SK-N-MC (cell line): Measurements from ENCODE around the gene CAPN8.

Experiments used
- DNase-seq: peaks from one replicate; pipeline ENCODE4 v3.0.0-alpha.2; 2011; ENCODE audit warnings: low read depth, low spot score
- H3K27ac ChIP-seq: fragments of 200-600 bp; sonication (generic); 2 replicates; pipeline ENCODE4 v1.5.1; 2016; ENCODE audit warnings: mixed run types
- H3K36me3 ChIP-seq: fragments of 200-600 bp; sonication (generic); 2 replicates; pipeline ENCODE4 v1.6.1; 2017; ENCODE audit warnings: antibody characterized with exemption, low read length, mixed read lengths; ENCODE audit not compliant: insufficient read depth
- H3K4me3 ChIP-seq: fragments of 200-600 bp; sonication (generic); 2 replicates; pipeline ENCODE4 v1.5.1; 2016
- H3K9ac ChIP-seq: fragments of 200-600 bp; sonication (generic); 2 replicates; pipeline ENCODE4 v1.8.0; 2017; ENCODE audit warnings: mixed run types, mixed read lengths; ENCODE audit not compliant: insufficient read length
- H3K9me3 ChIP-seq: fragments of 200-600 bp; sonication (generic); 2 replicates; pipeline ENCODE4 v1.6.1; 2017; ENCODE audit warnings: low read depth, mild to moderate bottlenecking, antibody characterized with exemption, low read length, moderate library complexity, mixed read lengths
- EZH2 ChIP-seq: fragments of 200-600 bp; sonication (generic); IDR thresholded peaks from one replicate; pipeline ENCODE4 v1.6.1; 2017; ENCODE audit warnings: antibody characterized with exemption
- FOXP2 ChIP-seq: optimal IDR thresholded peaks from 2 replicates; pipeline ENCODE3; 2011; ENCODE audit warnings: mild to moderate bottlenecking, moderate library complexity; ENCODE audit not compliant: insufficient read depth; ENCODE audit errors: extremely low read length, control extremely low read depth
- POLR2AphosphoS5 ChIP-seq: IDR thresholded peaks from 2 replicates; pipeline ENCODE4 v1.6.1; 2012; ENCODE audit warnings: mild to moderate bottlenecking, low read depth, low read length, borderline replicate concordance

The CAPN8 gene

DNA sequence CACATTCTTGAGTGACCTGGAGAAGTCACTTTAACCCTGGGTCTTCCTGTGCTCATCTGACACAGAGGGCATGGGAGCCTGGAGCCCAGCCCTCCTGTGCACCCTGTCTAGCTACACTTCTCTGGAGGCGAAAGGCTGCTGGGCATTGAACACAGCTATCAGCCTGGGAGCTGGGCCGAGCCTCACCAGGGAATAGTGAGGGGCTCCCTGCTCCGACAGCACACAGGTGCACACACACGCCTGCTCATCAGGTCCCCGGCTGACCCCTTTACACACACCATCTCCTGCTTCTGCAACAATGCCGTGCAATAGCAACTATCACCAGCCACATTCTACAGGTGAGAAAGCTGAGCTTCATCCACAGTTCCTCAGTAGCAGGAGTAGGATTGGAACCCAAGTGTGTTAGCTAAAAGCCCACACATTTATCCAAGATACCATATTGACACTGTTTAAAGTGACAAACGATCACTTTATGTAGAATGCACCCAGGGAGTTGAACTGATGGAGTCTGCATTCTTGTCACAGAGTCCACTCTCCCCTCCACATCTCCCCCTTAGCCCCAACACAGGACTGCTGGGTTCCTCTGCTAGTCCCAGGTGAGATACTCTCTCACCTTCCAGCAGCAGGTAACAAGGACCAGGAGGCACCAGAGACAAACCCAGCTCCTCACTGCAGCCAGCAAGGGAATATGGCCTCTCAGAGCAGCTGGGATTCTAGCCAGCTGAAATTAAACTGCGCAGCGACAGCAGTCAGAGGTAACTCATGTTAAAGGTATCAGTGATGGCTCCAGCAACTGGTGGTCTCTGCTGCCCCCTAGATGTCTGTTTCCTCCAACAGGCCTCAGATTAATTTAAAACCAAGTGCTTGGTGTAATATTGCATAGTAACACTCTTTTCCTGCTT lies 18.3 kb upstream of the CAPN8 start:
- no peak overlapping the region for H3K4me3 ChIP-seq
- H3K27ac ChIP-seq, result no peak overlapping the region
- no peak overlapping the region for H3K9ac ChIP-seq
- no peaks in the 10 kb centered on the region for H3K36me3 ChIP-seq
- H3K9me3 ChIP-seq, result no peaks in the 10 kb centered on the region
- no peak for DNase-seq
- no peak for TF ChIP-seq FOXP2
- no peak for TF ChIP-seq POLR2AphosphoS5
- no peak for TF ChIP-seq EZH2

DNA sequence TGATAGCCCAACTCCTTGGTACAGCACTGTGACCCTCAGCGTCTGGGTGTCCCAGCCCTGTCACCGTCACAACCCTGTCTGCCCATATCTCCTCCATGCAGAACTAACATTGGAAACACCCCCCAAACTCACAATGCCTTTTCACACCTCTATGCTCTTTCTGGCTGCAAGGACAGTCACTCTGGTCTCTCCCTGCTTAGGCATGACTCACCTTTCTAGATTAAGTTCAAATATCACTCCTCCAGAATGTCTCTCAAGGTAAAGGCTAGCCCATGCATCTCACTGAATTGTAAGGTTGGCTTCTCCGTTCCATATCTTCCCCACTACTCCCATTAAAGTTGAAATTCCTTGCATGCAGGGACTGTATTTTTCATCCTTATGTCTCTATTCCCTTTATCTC lies 17.0 kb upstream of the CAPN8 start:
- Histone ChIP-seq H3K9ac (no peak overlapping the region), H3K36me3 (no peaks in the 10 kb centered on the region), H3K27ac (no peak overlapping the region), H3K4me3 (no peak overlapping the region), H3K9me3 (no peaks in the 10 kb centered on the region)
- TF ChIP-seq EZH2 (no peak), POLR2AphosphoS5 (no peak), FOXP2 (no peak)
- no peak for DNase-seq

DNA sequence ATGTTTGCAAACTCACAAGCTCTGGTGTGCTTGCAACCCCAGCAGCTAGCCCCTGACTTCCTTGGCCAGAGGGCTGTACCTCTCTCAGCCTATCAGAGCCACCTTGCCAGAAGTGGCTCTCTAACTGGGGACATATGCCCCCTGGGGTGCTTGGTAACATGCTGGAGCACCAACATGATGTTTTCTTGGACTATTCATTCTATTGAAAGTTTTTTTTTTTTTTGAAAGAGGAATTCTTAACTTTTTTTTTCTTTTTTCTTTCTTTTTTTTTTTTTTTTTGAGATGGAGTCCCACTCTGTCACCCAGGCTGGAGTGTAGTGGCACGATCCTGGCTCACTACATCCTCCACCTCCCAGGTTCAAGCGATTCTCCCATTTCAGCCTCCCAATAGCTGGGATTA lies 14.7 kb upstream of the CAPN8 start:
- H3K9ac ChIP-seq, result no peak overlapping the region
- DNase-seq, result no peak
- H3K9me3 ChIP-seq, result no peaks in the 10 kb centered on the region
- H3K4me3 ChIP-seq, result no peak overlapping the region
- H3K36me3 ChIP-seq, result no peaks in the 10 kb centered on the region
- H3K27ac ChIP-seq, result no peak overlapping the region
- no peak for TF ChIP-seq EZH2
- no peak for TF ChIP-seq POLR2AphosphoS5
- no peak for TF ChIP-seq FOXP2

DNA sequence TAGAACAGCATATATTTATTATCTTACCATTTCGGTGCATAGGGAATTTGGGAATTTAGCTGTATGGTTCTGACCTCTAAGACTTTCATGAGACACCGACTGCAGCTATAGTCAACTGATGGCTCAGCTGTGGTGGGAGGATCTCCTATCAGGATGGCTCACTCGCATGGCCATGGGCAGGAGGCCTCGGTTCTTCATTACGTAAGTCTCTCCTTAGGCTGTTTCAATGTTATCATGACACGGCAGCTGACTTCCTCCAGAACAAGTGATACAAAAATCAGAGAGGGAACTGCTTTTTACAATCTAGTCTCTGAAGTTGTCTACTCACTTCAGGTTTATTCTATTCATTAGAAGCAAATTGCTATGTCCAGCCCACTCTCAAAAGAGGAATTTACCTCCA lies 13.3 kb upstream of the CAPN8 start:
- Histone ChIP-seq H3K27ac (no peak overlapping the region), H3K9ac (no peak overlapping the region), H3K9me3 (no peaks in the 10 kb centered on the region), H3K36me3 (no peaks in the 10 kb centered on the region), H3K4me3 (no peak overlapping the region)
- TF ChIP-seq POLR2AphosphoS5, result no peak
- TF ChIP-seq EZH2, result no peak
- TF ChIP-seq FOXP2, result no peak
- no peak for DNase-seq

DNA sequence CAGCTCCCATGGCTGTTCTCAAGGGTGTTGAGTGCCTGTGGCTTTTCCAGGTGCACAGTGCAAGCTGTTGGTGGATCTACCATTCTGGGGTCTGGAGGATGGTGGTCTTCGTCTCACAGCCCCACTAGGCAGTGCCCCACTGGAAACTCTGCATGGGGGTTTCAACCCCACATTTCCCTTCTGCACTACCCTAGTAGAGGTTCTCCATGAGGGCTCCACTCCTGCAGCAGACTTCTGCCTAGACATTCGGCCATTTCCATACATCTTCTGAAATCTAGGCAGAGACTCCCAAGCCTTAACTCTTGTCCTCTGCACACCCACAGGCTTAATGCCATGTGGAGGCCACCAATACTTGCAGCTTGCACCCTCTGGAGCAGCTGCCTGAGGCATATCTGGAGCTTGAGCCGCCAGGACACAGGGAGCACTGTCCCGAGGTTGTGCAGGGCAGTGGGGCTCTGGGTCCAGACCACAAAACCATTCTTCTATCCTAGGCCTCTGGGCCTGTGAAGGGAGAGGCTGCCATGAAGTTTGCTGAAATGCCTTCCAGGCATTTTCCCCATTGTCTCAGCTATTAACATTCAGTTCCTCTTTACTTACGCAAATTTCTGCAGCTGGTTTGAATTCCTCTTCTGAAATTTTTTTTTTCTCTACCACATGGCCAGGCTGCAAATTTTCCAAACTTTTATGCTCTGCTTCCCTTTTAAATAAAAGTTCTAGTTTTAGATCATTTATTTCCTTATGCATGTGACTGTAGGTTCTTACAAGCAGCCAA lies 8.8 kb upstream of the CAPN8 start:
- H3K9ac ChIP-seq, result no peak overlapping the region
- H3K9me3 ChIP-seq, result no peaks in the 10 kb centered on the region
- TF ChIP-seq POLR2AphosphoS5 (no peak), FOXP2 (no peak), EZH2 (no peak)
- peak; percentile 22 for DNase-seq
- no peaks in the 10 kb centered on the region for H3K36me3 ChIP-seq
- H3K27ac ChIP-seq, result peak overlapping the region; percentile 28
- H3K4me3 ChIP-seq, result no peak overlapping the region

DNA sequence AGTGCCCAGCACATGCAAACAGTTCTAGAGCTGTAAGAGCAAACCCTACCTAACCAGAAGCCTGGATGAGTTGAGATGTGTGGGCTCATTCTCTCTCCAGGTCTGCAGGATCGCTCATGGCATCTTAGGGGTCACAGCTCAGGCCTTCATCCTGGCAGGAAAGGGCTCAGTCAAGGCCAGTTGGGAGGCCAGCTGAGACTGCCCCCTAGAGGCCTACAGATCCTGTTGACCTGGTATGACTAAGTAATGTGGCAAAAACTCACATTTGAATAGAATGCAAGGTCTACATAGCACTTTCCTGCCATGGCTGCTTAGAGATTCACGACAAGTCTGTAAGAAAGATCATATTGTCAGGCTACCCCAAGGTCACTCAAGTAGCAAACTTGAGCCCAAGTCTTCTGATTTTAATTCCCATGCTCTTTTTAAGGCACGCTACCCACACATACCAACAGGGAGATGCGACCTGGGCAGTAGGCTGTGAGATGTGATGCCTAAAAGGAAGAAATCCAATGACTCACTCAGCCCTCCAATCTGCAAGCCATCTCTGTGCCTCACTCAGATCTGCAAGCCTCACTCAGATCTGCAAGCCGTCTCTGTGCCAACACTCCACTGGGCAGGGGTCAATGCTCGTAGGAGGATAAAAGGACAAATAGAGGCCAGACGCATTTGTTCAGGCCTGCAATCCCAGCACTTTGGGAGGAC lies 5.1 kb upstream of the CAPN8 start:
- Histone ChIP-seq H3K27ac (no peak overlapping the region), H3K9me3 (no peaks in the 10 kb centered on the region), H3K9ac (no peak overlapping the region), H3K4me3 (no peak overlapping the region), H3K36me3 (no peaks in the 10 kb centered on the region)
- no peak for DNase-seq
- TF ChIP-seq EZH2 (no peak), FOXP2 (no peak), POLR2AphosphoS5 (no peak)

DNA sequence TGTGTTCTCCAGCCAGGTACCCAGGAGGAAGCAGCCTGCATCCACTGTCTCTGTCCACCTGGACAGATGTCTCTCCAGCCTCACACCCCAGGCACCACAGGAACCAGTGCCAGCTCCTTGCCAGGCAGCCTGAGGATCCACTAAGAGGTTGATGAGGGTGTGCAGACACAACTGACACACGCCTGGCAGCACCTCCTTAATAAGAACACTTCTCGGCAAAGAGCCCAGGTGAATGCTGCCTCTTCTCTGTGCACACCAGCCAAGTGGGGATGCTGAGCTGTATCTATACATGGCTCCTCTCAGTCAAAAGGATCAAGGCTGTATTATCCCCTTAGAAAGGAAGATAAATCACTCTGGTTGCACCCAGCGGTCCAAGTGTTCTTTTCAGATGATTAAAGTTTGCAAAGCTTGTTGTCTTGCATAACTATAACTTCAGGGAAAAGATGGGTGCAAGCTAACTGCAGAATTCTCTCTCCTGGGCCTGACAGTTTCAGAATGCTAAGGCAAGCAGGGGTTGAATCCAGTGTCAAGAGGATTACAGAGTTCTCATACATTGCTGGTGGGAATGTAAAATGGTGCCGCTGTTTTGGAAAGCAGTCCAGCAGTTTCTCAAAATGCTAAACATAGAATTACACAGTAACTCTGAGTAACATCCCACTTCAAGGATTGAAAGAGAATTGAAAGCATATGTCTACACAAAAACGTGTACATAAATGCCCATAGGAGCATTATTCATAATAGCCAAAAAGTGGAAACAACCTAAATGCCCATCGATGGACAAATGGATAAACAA lies 3.7 kb upstream of the CAPN8 start:
- TF ChIP-seq FOXP2, result no peak
- TF ChIP-seq POLR2AphosphoS5, result no peak
- no peak for TF ChIP-seq EZH2
- DNase-seq, result no peak
- H3K36me3 ChIP-seq, result no peaks in the 10 kb centered on the region
- no peak overlapping the region for H3K27ac ChIP-seq
- H3K9me3 ChIP-seq, result no peaks in the 10 kb centered on the region
- no peak overlapping the region for H3K4me3 ChIP-seq
- H3K9ac ChIP-seq, result no peak overlapping the region

DNA sequence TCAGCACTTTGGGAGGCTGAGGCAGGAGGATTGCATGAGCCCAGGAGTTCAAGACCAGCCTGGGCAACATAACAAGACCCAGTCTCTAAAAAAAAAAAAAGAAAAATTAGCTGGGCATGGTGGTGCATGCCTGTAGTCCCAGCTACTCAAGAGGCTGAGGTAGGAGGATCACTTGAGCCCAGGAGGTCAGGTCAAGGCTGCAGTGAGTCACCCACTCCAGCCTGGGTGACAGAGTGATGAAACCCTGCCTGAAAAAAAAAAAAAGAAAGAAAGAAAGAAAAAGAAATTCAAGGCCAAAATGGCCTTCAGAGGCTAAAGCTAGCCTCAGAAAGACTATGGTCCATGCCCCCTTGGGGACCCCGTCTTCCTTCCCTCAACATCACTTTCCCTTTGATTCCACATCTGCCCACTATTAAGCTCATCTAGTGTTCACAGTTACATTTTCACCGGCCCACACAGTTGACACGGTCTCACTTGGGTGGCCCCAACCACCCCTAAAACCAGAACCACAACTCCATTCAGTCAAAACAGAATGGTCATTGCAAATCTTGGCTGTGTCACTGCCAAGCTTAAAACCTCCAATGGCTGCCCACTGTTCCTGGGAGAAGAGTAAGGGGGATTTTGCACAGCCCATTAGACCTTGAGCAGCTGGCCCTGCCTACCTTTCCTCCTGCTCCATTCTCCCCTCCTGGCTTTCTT lies 2.1 kb upstream of the CAPN8 start:
- no peak for TF ChIP-seq FOXP2
- Histone ChIP-seq H3K9ac (no peak overlapping the region), H3K27ac (no peak overlapping the region), H3K9me3 (no peaks in the 10 kb centered on the region), H3K36me3 (no peaks in the 10 kb centered on the region), H3K4me3 (no peak overlapping the region)
- DNase-seq, result no peak
